Sigmoid colon (tissue), 4 donors: Measurements from ENCODE around the gene FIGNL2.

Experiments
- POLR2A ChIP-seq, 2 donors: fragments of 450-650 bp; IDR thresholded peaks; one replicate each; pipeline ENCODE4 v1.6.1; 2016; ENCODE audit warnings: antibody characterized with exemption in 2 of 2, mild to moderate bottlenecking in 2 of 2, moderate library complexity in 2 of 2
- POLR2AphosphoS5 ChIP-seq, 4 donors: sonication (generic); formaldehyde crosslinking; IDR thresholded peaks; one replicate each; pipeline ENCODE4 v1.6.1; 2017; ENCODE audit warnings: antibody characterized with exemption in 4 of 4
- TF ChIP-seq, protein P1 (sequence below), 4 experiments: fragments of 450-650 bp in 3 of 4; fragments of 200-600 bp in 1 of 4; IDR thresholded peaks; one replicate each; pipeline ENCODE4 v1.5.1; 2016 to 2019; ENCODE audit warnings: antibody characterized with exemption in 4 of 4, mild to moderate bottlenecking in 3 of 4, moderate library complexity in 2 of 4

DNA sequence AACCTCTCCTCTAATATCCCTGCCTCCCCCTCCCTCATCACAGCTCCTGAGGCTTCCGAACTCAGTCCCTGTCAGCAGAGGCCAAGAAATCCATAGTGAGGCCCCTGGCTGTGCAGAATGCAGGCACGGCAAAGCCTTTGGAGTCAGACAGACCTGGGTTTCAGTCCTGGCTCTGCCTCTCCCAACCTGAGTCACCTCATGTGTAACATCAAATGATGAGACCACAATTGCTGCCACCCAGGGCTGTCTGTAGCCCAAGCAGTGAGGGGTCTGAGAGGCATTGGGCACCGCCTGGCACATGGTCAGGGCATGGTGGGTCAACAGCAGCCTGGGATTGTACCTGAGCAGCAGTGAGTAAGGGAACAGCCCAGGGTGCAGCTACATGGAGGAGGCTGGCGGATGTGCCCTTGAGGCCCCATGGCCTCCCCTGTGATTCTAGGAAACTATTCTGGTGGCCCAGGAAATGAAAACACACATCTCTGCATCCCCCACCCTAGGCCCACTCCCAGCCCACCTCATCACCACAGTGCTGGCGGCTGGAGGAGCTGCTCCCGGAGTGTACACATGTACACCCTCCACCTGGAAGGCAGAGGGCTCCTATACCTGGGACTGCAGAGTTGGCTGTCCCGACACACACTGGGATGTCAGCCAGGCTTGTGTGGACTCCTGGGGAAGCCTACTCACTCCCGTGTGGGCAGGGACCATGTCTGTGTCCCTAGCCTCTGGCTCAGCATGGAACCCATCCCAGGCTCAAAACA, 47.0 kb upstream of the FIGNL2 start:
- no peak for TF ChIP-seq POLR2AphosphoS5 (IDR thresholded peaks at IDR 0.05)
- TF ChIP-seq POLR2A (IDR thresholded peaks at IDR 0.05) = no peak
- TF ChIP-seq, protein P1, sequence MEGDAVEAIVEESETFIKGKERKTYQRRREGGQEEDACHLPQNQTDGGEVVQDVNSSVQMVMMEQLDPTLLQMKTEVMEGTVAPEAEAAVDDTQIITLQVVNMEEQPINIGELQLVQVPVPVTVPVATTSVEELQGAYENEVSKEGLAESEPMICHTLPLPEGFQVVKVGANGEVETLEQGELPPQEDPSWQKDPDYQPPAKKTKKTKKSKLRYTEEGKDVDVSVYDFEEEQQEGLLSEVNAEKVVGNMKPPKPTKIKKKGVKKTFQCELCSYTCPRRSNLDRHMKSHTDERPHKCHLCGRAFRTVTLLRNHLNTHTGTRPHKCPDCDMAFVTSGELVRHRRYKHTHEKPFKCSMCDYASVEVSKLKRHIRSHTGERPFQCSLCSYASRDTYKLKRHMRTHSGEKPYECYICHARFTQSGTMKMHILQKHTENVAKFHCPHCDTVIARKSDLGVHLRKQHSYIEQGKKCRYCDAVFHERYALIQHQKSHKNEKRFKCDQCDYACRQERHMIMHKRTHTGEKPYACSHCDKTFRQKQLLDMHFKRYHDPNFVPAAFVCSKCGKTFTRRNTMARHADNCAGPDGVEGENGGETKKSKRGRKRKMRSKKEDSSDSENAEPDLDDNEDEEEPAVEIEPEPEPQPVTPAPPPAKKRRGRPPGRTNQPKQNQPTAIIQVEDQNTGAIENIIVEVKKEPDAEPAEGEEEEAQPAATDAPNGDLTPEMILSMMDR (IDR thresholded peaks at IDR 0.05) = no peak
